Osteoblast (primary cell): ENCODE data around the gene CYP2A13. TPM values are rescaled to one million over a fixed set of nuclear protein-coding genes. Genes with fewer than 3 reads are reported as not detected.
A peak's percentile ranks its signal among the peaks of the same experiment; 100 is the strongest.

ENCODE experiments used
- DNase-seq: peaks from one replicate; pipeline ENCODE4 v3.0.0; 2011; ENCODE audit warnings: low spot score, mixed read lengths; ENCODE audit not compliant: insufficient read length; ENCODE audit errors: missing footprints
- H2AFZ ChIP-seq: 2 replicates; pipeline ENCODE4 v1.6.0; 2011; ENCODE audit warnings: mild to moderate bottlenecking, low read length
- H3K27ac ChIP-seq: 2 replicates; pipeline ENCODE4 v1.5.1; 2011; ENCODE audit warnings: mild to moderate bottlenecking, low read depth, low read length, moderate library complexity
- H3K27me3 ChIP-seq: 2 replicates; pipeline ENCODE4 v1.6.0; 2012; ENCODE audit warnings: mild to moderate bottlenecking, control low read depth, inconsistent platforms, low read length, moderate library complexity; ENCODE audit not compliant: insufficient read depth
- H3K36me3 ChIP-seq: 2 replicates; pipeline ENCODE4 v1.5.1; 2011; ENCODE audit warnings: mild to moderate bottlenecking, low read length, control low read depth, moderate library complexity; ENCODE audit not compliant: insufficient read depth
- H3K4me1 ChIP-seq: 2 replicates; pipeline ENCODE4 v1.5.1; 2011; ENCODE audit warnings: mild to moderate bottlenecking, low read length, control low read depth, moderate library complexity; ENCODE audit not compliant: insufficient read depth
- H3K4me2 ChIP-seq: 2 replicates; pipeline ENCODE4 v1.6.0; 2011; ENCODE audit warnings: mild to moderate bottlenecking, low read length; ENCODE audit not compliant: insufficient read depth
- H3K4me3 ChIP-seq: fragments of 200-600 bp; sonication (generic); 3 replicates; pipeline ENCODE4 v1.5.1; 2012; ENCODE audit warnings: mild to moderate bottlenecking, low read length, inconsistent platforms; ENCODE audit not compliant: insufficient read depth
- H3K79me2 ChIP-seq: 2 replicates; pipeline ENCODE4 v1.6.0; 2012; ENCODE audit warnings: mild to moderate bottlenecking, low read length, control low read depth, inconsistent platforms; ENCODE audit not compliant: insufficient read depth
- H3K9me3 ChIP-seq: 2 replicates; pipeline ENCODE4 v1.5.1; 2011; ENCODE audit warnings: low read depth, low read length, control low read depth
- H4K20me1 ChIP-seq: 2 replicates; pipeline ENCODE4 v1.6.0; 2012; ENCODE audit warnings: mild to moderate bottlenecking, low read length, control low read depth; ENCODE audit not compliant: insufficient read depth
- CTCF ChIP-seq: IDR thresholded peaks from 2 replicates; pipeline ENCODE4 v1.5.1; 2011; ENCODE audit warnings: mild to moderate bottlenecking, low read depth, low read length, moderate library complexity; ENCODE audit errors: extremely low read depth
- total RNA-seq: library from RNA; depleted of rRNA; stranded (reverse); fragments of >200 nt; gene quantifications from 2 replicates; pipeline ENCODE4 v1.2.3, GENCODE V29; 2012

The CYP2A13 gene
- total RNA-seq, 1 donor: not detected

DNA sequence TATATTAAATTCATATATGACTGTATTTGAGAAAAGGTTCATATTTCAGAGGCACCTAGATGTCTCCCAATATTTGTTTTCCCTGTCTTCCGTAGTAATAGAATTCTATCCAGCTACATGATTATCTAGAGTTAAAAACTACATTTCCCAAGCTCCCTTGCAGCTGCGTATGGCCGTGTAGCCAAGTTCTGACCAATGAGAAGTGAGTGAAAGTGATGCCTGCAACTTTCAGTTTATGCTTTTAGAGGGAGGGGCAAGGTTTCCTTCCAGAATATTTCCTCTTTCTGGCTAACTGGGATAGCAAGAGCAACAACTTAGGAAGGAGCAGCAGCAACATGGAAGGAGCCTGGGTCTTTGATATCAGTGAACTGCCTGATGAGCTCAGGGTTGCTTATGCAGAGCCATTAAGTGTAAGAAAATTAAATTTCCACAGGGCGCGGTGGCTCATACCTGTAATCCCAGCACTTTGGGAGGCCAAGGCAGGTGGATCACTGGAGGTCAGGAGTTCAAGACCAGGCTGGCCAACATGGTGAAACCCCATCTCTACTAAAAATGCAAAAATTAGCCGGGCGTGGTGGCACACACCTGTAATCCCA lies 23.2 kb upstream of the CYP2A13 start:
- H3K4me2 ChIP-seq: peak overlapping the region; percentile 48
- no peak overlapping the region for H2AFZ ChIP-seq
- no peak overlapping the region for H3K27ac ChIP-seq
- H3K9me3 ChIP-seq: no peaks in the 10 kb centered on the region
- TF ChIP-seq CTCF: no peak
- H3K27me3 ChIP-seq: no peaks in the 10 kb centered on the region
- H3K4me3 ChIP-seq: no peak overlapping the region
- no peak for DNase-seq
- H3K4me1 ChIP-seq: no peaks in the 10 kb centered on the region
- no peaks in the 10 kb centered on the region for H4K20me1 ChIP-seq
- H3K79me2 ChIP-seq: no peaks in the 10 kb centered on the region
- no peaks in the 10 kb centered on the region for H3K36me3 ChIP-seq

- no peaks in the 10 kb centered on the region for H3K9me3 ChIP-seq
- no peaks in the 10 kb centered on the region for H4K20me1 ChIP-seq
- no peak overlapping the region for H2AFZ ChIP-seq
- no peaks in the 10 kb centered on the region for H3K27me3 ChIP-seq
- H3K4me3 ChIP-seq: no peak overlapping the region
- no peaks in the 10 kb centered on the region for H3K4me1 ChIP-seq
- TF ChIP-seq CTCF: no peak
- H3K36me3 ChIP-seq: no peaks in the 10 kb centered on the region
- H3K27ac ChIP-seq: no peak overlapping the region
- H3K4me2 ChIP-seq: no peak overlapping the region
- no peaks in the 10 kb centered on the region for H3K79me2 ChIP-seq
- DNase-seq: no peak
Measured at GRCh38 chr19:41076286-41076685, 12.0 kb upstream of the CYP2A13 start.

DNA sequence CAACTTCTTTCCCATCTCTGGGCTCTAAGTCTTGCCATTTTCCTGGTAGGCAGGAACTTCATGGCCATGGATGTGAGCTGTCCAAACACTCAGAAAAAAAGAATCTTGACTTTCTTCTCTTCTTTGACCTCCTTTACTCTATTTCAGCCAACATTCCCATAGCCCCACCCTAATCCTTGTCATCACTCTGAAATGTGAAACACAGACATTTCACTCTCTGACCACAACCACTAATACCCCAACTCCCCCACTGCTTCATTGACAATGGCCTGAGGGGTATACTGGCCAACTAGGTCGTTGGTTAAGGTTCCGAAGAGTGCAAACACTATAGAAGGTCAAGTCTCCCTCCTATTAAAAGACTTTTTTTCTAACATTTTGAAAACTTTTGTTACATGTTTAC lies 4.7 kb upstream of the CYP2A13 start:
- H3K4me2 ChIP-seq: no peak overlapping the region
- no peaks in the 10 kb centered on the region for H3K4me1 ChIP-seq
- H2AFZ ChIP-seq: no peak overlapping the region
- no peak overlapping the region for H3K27ac ChIP-seq
- H3K4me3 ChIP-seq: no peak overlapping the region
- no peak for TF ChIP-seq CTCF
- H3K36me3 ChIP-seq: no peaks in the 10 kb centered on the region
- no peak for DNase-seq
- no peaks in the 10 kb centered on the region for H4K20me1 ChIP-seq
- no peaks in the 10 kb centered on the region for H3K27me3 ChIP-seq
- H3K9me3 ChIP-seq: no peaks in the 10 kb centered on the region
- H3K79me2 ChIP-seq: no peaks in the 10 kb centered on the region

DNA sequence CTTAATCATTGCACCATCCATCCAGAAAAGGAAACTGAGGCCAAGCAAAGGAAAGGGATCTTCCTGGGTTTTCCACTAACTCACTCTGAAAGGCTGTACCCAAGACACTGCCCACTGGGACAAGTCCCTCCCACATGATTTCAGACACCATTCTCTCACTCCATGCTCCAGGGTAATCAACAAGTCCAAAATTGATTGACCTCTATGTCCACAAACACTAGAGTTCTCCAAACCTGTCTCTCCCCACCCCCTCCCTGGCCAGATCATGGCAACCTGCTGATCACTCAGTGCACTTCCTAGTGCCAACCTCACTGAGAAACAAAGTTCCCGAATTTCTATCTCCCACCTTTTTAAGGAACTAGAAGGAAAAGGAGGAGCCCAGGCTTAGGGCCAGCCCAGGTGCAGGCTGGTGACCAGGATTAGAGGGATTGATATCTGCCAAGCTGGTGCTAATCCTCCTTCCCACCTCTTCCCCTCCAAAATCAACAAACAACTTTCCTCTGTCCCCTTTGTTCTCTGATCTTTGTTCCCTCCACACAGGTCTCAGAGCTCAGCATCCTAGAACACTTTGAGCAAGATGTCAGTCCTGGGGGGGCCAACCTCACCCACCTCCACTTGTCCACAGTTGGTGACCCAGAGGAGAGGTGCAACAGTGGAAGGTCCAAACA lies 2.4 kb upstream of the CYP2A13 start:
- H3K27me3 ChIP-seq: no peaks in the 10 kb centered on the region
- no peak for TF ChIP-seq CTCF
- H4K20me1 ChIP-seq: no peaks in the 10 kb centered on the region
- H3K4me1 ChIP-seq: no peaks in the 10 kb centered on the region
- no peak overlapping the region for H3K27ac ChIP-seq
- no peaks in the 10 kb centered on the region for H3K79me2 ChIP-seq
- DNase-seq: no peak
- H3K4me2 ChIP-seq: no peak overlapping the region
- no peak overlapping the region for H2AFZ ChIP-seq
- H3K4me3 ChIP-seq: no peak overlapping the region
- H3K9me3 ChIP-seq: no peaks in the 10 kb centered on the region
- no peaks in the 10 kb centered on the region for H3K36me3 ChIP-seq
